Measurements from ENCODE around the gene PTPRA.
A peak's percentile ranks its signal among the peaks of the same experiment; 100 is the strongest.
"Not testable (repeated sequence)": the region's sequence is repeated elsewhere in the genome, so short reads cannot be mapped to it uniquely, and the experiment has no call there.

PTPRA gene

GRCh38 chr20:3045042-3045815 lies 171.9 kb downstream of the PTPRA start:
- DNase-seq (ENCODE audit: low spot score): peak; percentile 55

- DNase-seq (ENCODE audit: low spot score): peak; percentile 76
Measured at GRCh38 chr20:3045816-3046676, 172.8 kb downstream of the PTPRA start, which contains the start of gene MRPS26. TSS of gene MRPS26 (plus strand) at chr20:3046052. CDS start at chr20:3046069, 17 bp downstream.

DNA sequence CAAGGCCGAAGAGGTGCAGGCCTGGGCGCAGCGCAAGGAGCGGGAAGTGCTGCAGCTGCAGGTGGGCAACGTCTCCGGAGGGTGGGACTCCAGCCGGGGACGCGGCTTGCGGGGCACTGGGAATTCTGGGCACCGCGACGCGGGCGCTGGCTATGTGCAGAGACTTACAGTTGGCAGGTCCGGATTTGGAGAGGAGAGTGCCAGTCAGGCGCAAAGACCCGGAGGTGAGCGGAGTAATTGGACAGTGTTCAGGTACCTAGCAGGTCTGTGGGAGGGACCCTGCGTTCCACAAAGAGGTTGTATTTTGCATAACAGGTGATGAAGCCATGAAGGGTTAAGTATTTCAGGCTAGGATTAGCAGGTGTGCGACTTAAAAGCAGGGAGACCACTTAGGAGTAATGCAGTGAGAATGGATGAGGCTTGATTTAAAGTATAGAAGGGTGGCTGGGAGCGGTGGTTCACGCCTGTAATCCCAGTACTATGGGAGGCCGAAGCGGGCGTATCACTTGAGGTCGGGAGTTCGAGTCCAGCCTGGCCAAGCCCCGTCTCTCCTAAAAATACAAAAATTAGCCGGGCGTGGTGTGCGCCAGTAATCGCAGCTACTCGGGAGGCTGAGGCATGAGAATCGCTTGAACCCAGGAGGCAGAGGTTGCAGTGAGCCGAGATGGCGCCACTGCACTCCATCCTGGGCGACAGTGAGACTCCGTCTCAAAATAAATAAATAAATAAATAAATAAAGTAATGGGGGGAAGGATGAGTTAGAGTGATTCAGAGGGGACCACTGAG lies 173.6 kb downstream of the PTPRA start:
- DNase-seq (ENCODE audit: low spot score): no peak

DNA sequence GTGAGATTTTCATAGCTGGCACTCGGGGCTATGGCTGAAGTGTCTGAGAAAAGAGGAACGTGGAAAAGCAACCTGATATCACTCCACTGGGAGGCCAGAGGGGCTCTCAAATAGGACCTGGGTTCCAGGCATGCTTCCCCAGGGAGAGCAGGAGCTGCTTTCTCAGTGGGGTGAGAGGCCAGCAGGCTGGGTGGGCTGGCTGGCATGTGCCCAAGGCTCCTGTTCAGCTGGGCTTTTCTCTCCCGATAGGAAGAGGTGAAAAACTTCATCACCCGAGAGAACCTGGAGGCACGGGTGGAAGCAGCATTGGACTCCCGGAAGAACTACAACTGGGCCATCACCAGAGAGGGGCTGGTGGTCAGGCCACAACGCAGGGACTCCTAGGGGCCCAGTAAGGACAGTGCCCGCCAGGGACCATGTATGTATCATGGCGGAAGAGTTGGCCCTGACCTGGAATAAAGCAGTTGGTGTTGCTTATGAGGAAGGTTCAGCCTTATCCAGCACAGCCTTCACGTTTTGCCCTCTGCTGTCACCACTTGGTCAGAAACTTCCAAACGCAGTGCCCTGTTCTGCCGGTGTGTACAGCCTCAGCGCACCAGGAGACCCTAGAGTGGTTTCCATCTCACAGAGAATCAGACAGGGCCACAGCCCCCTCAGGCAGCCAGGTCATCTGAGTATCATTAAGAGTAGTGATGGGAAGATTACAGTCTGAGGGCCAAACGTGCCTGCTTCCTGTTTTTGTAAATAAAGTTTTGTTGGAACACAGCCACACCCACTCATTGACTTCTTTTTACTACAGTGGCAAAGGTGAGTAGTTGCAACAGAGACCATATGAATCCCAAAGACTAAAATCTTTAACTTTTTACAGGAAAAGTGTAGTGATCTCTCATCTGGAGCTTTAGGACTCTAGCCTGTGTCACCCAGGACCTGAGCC lies 174.5 kb downstream of the PTPRA start:
- DNase-seq (ENCODE audit: low spot score): no peak

DNA sequence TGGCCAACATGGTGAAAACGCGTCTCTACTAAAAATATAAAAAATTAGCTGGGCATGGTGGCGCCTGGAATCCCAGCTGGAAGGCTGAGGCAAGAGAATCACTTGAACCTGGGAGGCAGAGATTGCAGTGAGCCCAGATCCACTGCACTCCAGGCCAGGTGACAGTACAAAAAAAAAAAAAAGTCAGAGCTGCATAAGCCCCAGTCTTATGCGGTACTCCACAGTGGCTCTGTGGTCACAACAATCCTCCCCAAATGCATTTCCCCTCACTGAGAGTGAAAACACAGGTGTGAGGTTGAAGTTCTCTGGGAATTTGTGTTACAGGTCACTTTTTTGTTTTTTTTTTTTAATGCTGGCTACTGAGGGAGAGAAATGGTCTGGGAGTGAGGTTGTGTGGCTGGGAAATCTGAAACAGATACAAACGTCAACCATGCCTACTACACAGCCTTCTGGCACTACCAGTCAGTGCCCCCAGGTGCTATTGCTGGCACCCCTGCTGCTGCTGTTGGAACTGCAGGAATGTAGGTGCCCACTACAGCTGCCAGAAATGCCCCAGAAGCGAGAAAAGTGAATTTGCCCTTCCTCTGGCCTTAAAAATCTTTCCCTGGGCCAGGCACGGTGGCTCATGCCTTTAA lies 178.2 kb downstream of the PTPRA start:
- DNase-seq (ENCODE audit: low spot score): no peak

GRCh38 chr20:3059489-3059888 lies 186.2 kb downstream of the PTPRA start:
- DNase-seq (ENCODE audit: low spot score): no peak

DNA sequence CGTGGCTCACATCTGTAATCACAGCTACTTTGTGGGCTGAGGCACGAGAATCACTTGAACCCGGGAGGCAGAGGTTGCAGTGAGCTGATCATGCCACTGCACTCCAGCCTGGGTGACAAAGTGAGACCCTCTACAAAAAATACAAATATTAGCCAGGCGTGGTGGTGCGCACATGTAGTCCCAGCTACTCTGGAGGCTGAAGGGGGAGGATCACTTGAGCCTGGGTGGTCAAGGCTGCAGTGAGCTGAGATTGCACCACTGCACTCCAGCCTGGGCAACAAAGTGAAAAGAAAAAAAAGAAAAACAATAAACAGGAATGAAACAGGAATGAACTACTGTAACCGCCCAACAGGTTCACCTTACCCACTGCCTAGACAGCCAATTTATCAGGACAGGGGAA lies 190.8 kb downstream of the PTPRA start:
- not testable (repeated sequence) for DNase-seq (ENCODE audit: low spot score)

GRCh38 chr20:3067139-3068014 lies 194.1 kb downstream of the PTPRA start:
- DNase-seq (ENCODE audit: low spot score): no peak

- DNase-seq (ENCODE audit: low spot score): no peak
Measured at GRCh38 chr20:3068075-3068474, 194.8 kb downstream of the PTPRA start.

DNA sequence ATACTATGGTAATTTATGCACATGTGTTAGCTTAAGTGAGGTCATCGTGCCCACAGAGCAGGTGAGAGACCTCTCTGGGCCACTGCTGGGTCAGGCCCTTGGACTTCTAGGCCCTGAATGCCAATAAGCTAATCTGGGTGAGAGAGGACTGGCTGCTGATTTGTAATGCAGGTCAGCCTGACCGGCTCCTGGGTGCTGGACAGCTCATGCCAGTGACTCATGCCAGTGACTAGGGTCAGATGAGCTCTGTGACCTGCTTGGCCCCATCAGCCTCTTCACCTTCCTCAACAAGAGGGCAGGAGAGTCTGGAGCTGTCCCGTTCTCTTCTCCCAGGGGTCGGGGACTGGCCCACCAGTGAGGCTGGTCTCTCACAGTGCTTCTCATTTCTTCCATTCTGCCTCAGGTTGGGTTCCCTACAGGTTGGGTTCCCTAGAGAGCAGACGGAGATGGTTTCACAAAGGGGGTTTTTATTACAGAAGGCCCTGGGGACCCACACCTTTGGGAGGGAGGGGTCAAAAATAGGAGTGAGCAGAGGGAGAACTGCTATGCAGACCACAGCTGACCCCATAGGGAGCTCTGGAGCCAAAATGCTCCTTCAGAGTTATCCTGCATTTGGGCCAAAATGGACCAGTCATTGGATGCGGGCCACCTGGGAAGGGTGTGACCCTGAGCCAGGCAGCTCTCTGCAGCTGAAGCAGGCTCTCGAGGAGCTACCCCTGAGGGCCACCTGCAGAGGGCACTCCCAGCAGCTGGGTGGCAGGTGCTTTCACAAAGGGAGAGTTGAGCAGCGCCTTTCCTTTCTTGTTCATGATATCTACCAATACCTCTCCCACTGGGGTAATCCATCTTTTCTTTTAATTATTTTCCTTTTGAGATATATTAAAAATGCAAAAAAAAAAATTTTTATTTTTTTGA lies 196.0 kb downstream of the PTPRA start:
- DNase-seq (ENCODE audit: low spot score): peak; percentile 22

- DNase-seq (ENCODE audit: low spot score): no peak
Measured at GRCh38 chr20:3070725-3071124, 197.4 kb downstream of the PTPRA start.

DNA sequence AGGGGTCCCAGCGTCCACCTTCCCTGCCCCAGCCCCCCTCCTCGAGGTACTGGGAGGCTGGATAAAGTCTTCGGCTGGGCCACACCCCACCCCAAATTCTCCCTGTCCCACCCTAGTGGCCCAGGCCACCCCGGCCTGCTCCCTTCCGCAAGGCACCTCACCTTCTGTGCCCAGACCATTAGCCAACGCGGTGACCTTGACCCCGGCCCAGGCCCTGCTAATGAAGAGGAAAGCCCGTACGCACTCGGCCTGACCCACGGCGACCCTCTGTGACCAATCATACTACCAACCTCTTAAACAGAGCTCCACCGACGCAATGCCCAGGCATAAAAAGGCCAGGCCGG lies 198.0 kb downstream of the PTPRA start:
- no peak for DNase-seq (ENCODE audit: low spot score)

DNA sequence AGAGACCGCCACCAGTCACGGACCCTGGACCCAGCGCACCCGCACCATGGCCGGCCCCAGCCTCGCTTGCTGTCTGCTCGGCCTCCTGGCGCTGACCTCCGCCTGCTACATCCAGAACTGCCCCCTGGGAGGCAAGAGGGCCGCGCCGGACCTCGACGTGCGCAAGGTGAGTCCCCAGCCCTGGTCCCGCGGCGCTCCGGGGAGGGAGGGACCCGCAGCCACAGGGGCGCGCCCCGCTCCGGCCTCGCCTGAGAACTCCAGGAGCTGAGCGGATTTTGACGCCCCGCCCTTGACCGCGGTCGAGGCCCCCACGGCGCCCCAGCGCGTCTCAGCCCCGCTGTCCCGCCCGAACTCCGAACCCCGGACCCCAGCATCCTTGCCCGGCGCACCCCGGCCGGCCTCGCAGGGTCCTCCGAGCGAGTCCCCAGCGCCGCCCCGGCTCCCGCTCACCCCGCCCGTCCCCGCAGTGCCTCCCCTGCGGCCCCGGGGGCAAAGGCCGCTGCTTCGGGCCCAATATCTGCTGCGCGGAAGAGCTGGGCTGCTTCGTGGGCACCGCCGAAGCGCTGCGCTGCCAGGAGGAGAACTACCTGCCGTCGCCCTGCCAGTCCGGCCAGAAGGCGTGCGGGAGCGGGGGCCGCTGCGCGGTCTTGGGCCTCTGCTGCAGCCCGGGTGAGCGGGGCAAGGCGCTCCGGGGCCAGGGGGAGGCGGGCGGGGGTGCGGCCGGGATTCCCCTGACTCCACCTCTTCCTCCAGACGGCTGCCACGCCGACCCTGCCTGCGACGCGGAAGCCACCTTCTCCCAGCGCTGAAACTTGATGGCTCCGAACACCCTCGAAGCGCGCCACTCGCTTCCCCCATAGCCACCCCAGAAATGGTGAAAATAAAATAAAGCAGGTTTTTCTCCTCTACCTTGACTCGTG lies 198.6 kb downstream of the PTPRA start, which contains the start of gene OXT:
Gene OXT (plus strand): TSS at position 11 of the 920 bp plus-strand sequence. CDS start 36 bp downstream, at position 47.
- peak; percentile 78 for DNase-seq (ENCODE audit: low spot score)

GRCh38 chr20:3072530-3073250 lies 199.4 kb downstream of the PTPRA start:
- no peak for DNase-seq (ENCODE audit: low spot score)

DNA sequence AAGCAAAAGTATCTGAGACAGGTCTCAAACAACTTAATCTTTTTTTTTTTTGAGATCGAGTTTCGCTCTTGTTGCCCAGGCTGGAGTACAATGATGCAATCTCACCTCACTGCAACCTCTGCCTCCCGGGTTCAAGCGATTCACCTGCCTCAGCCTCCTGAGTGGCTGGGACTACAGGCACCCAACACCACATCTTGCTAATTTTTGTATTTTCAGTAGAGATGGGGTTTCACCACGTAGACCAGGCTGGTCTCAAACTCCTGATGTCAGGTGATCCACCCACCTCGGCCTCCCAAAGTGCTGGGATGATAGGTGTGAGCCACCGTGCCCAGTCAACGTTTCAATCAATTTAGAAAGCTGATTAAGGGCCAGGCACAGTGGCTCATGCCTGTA lies 200.0 kb downstream of the PTPRA start:
- not testable (repeated sequence) for DNase-seq (ENCODE audit: low spot score)

DNA sequence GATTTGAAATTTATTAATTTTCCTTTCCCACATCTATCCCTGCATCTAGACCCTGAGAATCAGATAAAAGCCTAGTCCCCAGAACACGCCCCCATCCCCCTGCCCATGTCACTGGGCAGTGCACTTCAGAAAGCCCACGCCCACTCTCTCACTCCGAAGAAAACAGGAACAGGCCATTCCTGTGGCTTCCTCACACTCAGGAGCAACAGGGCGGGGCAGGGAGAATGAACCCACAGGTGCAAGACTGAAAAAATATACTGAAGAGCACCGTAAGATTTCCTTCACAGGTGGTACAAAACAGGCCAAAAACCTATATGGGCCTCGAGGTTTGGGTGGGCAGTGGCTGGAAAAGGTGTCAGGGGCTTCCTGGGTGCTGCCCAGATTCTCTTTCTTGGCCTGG lies 201.5 kb downstream of the PTPRA start:
- no peak for DNase-seq (ENCODE audit: low spot score)

DNA sequence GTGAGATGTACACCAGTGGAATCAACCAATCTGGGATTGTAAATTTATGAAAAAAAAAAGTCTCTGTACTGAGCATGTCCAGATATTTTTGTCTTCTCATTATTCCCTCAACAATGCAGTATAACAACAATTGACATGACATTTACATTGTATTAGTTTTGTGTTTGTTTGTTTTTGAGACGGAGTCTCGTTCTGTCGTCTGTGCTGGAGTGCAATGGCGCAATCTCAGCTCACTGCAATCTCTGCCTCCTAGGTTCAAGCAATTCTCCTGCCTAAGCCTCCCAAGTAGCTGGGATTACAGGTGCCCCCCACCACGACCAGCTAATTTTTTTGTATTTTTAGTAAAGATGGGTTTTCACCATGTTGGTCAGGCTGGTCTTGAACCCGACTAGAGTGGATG lies 202.0 kb downstream of the PTPRA start:
- not testable (repeated sequence) for DNase-seq (ENCODE audit: low spot score)

All from CD4-positive, alpha-beta T cell treated with Interleukin-2 at 100 ng/mL for 4 hours (primary cell).